Neural cell (in vitro differentiated cells): ENCODE measurements around the gene PEAK3.

Experiments used
- CTCF ChIP-seq: fragments of 450-650 bp; IDR thresholded peaks from 2 replicates; pipeline ENCODE4 v1.5.1; 2014; ENCODE audit warnings: antibody characterized with exemption, mild to moderate bottlenecking, moderate library complexity; ENCODE audit not compliant: poor library complexity, severe bottlenecking
- EZH2 ChIP-seq: fragments of 200-600, 300-800 bp; shearing (Covaris generic), sonication (generic); IDR thresholded peaks from 2 replicates; pipeline ENCODE4 v1.6.1; 2014; ENCODE audit warnings: antibody characterized with exemption, low read length, borderline replicate concordance, mild to moderate bottlenecking; ENCODE audit not compliant: insufficient read depth, poor library complexity, severe bottlenecking
- MXI1 ChIP-seq: fragments of 450-650 bp; conservative IDR thresholded peaks from 2 replicates; pipeline ENCODE4 v1.6.1; 2014; ENCODE audit warnings: antibody characterized with exemption, mild to moderate bottlenecking; ENCODE audit not compliant: poor library complexity, severe bottlenecking
- POLR2AphosphoS5 ChIP-seq: IDR thresholded peaks from 2 replicates; pipeline ENCODE4 v1.6.1; 2012
- REST ChIP-seq: IDR thresholded peaks from 2 replicates; pipeline ENCODE4 v1.6.1; 2012; ENCODE audit warnings: borderline replicate concordance

DNA sequence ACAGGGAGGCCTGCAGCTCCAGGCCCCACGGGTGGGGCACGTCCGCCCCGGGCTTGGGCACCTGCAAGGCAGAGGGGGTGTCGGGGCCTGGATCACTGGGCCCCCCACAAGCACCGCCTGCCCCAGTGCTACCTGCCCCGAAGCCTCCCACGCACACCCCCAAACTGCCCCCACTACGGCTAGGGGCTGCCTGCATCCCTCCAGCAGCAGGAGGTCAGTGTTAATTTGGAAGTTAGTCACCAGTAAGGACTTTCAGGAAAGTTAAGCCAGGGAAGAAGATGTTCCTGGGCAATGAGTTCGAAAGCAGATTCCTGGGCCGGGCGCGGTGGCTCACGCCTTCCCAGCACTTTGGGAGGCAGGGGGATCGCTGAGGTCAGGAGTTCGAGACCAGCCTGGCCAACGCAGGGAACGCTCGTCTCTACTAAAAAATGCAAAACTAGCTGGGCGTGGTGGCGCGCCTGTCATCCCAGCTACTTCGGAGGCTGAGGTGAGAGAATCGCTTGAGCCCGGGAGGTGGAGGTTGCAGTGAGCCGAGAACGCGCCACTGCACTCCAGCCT lies 5.5 kb downstream of the PEAK3 start:
- TF ChIP-seq CTCF (no peak), POLR2AphosphoS5 (no peak), EZH2 (no peak), REST (no peak), MXI1 (no peak)
